ENCODE results near the gene CDK3.

DNA sequence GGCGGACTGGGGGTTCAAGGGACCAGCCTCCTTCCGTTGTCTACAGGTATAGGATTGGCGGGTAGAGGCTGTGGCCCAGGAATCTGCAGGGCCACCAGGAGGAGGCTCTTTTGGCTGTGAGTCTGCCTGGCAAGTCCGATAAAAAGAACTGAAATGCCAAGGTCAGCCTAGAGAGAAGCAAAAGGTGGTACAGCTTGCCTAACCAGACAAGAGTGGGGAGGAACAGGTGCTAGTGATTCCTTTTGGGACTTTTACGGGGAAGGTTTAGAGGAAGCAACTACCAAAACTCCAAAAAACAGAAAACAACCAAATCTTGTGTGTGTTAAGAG, 32.1 kb downstream of the CDK3 start:
- TF ChIP-seq, protein P1, sequence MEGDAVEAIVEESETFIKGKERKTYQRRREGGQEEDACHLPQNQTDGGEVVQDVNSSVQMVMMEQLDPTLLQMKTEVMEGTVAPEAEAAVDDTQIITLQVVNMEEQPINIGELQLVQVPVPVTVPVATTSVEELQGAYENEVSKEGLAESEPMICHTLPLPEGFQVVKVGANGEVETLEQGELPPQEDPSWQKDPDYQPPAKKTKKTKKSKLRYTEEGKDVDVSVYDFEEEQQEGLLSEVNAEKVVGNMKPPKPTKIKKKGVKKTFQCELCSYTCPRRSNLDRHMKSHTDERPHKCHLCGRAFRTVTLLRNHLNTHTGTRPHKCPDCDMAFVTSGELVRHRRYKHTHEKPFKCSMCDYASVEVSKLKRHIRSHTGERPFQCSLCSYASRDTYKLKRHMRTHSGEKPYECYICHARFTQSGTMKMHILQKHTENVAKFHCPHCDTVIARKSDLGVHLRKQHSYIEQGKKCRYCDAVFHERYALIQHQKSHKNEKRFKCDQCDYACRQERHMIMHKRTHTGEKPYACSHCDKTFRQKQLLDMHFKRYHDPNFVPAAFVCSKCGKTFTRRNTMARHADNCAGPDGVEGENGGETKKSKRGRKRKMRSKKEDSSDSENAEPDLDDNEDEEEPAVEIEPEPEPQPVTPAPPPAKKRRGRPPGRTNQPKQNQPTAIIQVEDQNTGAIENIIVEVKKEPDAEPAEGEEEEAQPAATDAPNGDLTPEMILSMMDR (IDR thresholded peaks at IDR 0.05; ENCODE audit: low read depth, low read length) = no peak
- TF ChIP-seq POLR2A (IDR thresholded peaks at IDR 0.05; ENCODE audit: extremely low read depth, insufficient read length) (no peak), MYC (IDR thresholded peaks at IDR 0.05; ENCODE audit: low read depth, low read length) (no peak)
- TF ChIP-seq, protein P2, sequence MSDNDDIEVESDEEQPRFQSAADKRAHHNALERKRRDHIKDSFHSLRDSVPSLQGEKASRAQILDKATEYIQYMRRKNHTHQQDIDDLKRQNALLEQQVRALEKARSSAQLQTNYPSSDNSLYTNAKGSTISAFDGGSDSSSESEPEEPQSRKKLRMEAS (IDR thresholded peaks at IDR 0.05; ENCODE audit: low read depth, low read length) = no peak

All from NB4 (cell line).